HG03108 (cell line): Measurements from ENCODE around the gene HDAC3.

ENCODE experiments used
- ATAC-seq: cut with Tn5 transposase; IDR thresholded peaks from one replicate; pipeline ENCODE4 v1.9.1; 2021; ENCODE audit warnings: moderate library complexity; ENCODE audit not compliant: unreplicated experiment

HDAC3 gene

DNA sequence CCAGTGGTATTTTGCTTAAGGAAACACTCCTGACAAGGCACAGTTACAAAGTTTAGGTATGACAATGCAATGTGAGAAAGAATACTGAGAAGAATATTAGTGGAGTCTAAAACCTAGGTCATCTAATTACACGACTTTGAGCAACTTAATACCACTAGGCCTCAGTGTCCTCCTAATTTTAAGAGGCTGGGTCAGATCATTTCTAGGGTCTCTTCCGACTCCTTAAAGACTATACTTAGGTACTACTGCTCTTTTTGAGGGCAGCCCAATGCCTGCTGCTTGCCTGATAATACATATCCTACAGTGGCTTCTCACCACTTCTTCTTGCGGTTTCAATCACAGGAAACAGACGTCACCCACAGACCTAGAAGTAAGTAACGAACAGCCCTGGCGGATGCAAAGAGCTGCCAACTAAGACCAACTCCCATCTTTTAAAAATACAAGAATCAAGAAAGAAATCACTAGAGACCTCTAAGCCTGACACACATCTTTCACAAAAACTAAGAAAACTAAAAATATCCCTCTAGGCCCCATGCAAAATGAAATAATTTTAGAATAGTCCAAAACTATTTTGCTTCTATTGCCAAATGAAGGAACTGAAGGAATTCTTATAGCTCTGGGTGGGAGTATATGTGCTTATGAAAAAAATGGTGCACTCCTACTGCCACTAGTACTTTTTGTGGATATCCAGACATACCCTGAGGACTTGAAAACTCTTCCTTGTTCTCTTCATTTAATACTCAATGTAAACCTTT lies 30.9 kb downstream of the HDAC3 start:
- peak; percentile 88 for ATAC-seq

DNA sequence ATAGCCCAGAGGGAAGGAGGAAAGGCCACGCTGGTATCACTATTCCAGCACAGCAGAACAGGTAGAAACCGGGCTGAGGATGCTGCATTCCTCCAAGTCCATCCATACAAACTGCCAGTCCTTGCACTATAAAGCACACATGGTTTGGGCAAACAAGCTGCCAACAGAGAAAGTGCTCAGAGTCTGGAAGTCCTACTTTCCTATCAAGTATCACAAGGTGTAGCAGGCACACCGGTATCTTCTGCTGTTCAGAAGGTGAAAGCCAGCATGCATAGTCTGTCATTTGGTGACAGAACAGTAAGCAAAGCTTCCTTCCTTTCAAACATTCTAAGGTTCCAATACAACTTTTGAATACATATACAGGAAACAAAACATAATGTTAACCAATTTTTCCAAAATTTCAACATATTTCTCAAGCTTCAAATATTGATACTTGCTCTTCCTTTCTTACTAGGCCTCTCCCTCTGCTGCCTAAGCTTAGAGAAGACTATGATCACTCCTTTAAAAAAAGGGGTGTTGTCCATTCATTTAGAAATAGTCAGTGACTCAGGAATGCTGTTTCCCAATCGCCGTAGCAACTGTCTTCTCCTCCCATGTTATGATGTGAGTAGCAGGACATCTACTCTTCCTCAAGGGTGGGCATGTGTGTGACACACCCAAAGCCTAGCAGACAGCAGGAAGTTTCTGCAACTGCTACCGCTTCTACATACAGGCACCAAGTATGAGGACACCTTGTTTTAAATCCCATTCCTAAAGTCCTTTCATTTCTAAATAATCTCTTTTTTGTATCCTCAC lies 32.5 kb downstream of the HDAC3 start:
- ATAC-seq = no peak

DNA sequence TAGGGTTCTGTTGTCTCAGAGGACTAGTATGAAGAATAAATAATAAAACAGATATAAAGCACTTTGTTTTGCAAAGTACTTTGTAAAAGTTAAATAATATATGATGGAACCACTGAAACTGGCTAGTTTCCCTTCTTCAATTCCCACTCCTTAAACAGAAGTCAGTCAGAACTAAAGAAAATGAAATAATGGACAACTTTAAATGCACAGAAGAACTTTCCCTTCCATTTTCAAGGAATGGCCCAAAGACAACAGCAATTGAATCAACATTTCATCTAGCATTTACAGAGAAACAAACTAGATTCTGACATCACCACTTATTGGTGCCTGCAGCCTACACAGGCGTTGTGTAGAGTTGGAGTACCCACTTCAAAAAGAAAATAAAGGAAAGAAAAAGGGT lies 34.0 kb downstream of the HDAC3 start:
- ATAC-seq = no peak

GRCh38 chr5:141598391-141599345 lies 38.0 kb downstream of the HDAC3 start:
- ATAC-seq = no peak

DNA sequence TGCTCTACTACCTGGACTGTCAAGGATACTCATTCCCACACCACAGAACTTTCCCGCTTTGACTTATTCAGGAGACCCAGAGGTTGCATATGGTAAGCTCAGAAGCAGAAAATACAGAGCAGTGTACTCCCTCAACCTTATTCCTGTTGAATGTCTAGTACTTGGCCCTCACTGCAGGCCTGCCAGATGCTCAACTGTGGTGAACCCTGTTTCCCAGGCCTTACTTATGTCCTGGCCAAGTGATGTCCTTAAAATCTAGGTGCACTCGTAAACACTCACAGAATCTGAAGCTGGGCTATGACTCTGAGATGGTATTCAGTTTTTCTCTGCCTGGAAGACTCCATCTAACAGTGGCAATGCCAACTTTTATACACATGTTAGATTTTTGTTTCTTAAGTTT lies 38.8 kb downstream of the HDAC3 start:
- no peak for ATAC-seq

GRCh38 chr5:141597394-141597793 lies 39.3 kb downstream of the HDAC3 start:
- no peak for ATAC-seq

DNA sequence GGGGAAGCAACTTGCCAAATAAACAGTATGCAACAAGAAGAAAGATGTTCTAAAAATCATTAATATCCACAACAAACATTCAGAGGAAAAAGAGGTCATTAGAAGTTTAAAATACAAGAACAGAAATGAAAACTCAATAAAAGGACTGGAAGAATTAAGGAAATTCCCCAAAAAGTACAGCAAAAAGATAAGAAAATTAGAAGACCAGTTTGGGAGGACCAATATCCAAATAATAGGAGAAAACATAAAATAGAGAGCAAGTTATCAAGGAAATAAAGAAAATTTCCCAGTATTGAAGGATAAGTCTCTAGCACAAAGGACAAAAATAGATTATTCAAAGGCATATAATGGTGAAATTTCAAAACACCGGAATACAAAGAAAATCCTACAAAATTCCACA lies 39.8 kb downstream of the HDAC3 start:
- no peak for ATAC-seq

DNA sequence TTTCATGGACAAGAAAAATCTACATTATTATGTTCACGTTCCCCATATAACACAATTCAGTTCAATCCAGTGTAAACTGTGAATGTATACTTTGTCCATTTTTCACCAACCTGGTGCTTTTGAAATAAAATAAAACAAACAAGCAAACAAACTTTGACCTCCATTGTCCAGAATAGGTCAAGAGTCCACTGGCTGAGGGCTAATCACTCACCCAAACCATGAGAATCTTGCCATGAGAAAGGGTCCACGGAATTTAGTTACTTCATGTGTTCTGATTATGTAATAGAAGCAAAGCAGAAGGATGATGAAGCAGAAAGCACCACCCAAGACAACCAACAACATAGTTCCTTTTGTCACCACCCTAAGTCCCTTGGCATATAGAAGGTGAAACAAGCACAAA lies 46.5 kb downstream of the HDAC3 start:
- ATAC-seq = no peak

GRCh38 chr5:141586246-141586645 lies 50.4 kb downstream of the HDAC3 start:
- no peak for ATAC-seq

DNA sequence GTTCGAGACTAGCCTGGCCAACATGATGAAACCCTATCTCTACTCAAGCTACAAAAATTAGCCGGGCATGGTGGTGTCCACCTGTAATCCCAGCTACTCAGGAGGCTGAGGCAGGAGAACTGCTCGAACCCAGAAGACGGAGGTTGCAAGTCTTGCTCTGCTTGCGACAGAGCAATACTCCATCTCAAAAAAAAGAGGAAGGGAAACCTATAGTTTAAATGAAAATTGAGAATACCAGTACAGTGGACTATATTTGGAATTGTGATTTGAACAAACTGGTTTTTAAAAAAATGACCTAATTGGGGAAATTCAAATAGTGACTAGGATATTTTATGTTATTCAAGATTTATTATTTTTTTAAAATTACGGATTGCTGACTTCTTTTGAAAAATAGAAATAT lies 51.1 kb downstream of the HDAC3 start:
- no peak for ATAC-seq

GRCh38 chr5:141574122-141574510 lies 62.5 kb downstream of the HDAC3 start:
- ATAC-seq = no peak

- no peak for ATAC-seq
Observed at GRCh38 chr5:141573489-141574121, 63.0 kb downstream of the HDAC3 start.
